NCI-H2171 (cell line): ENCODE measurements around the gene ZSCAN16.
A peak's percentile ranks its signal among the peaks of the same experiment; 100 is the strongest.

Source experiments
- DNase-seq: peaks from one replicate; lab custom pipeline; 2025; lab: John Stamatoyannopoulos, UW

ZSCAN16 gene

GRCh38 chr6:28134015-28134414, 9.6 kb downstream of the ZSCAN16 start:
- peak; percentile 3 for DNase-seq

GRCh38 chr6:28134716-28135115, 10.3 kb downstream of the ZSCAN16 start:
- no peak for DNase-seq

- DNase-seq: no peak
Observed at GRCh38 chr6:28135393-28135792, 11.0 kb downstream of the ZSCAN16 start.

DNA sequence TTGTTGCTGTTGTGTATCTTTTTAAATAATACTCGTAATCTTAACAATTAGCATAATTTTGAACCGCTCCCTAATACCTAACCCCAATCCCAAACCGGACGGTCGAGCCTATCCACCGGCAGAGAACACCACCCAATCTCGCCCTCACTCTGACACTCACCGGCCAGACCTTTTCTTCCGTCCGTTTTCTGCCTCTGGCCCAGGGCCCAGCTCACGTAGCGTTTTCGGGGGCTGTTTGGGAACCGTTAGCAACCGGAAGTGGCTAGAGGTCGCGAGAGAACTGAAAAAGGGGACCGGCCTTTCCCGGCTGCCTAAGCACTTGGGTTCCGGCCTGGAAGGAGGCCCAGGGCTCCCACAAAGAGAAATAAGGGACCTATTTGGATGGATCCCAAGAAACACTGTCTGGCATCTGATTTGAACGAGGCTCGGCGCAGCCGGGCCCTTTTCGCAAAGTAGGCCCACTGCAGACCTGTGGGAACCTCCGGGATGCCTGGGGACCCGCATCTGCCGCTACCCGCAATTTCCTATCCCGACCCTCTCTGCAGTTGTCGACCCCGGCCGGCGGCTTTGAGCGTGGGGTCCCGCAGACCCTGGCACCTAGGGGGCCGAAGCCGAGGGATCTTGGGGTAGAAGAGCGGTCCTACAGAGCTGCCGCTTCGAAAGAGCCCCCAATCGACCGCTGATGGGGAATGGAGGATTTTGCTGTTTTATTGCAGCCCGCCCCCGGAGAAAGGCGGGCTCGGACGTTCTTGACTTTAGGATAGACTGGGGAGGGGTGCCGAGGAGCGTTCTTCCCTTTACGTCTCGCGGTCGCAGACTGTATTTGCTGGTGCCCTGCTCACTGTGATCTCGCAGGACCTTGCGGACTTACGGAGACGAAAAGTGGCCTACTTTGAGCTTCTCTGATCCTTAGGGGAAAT, 12.4 kb downstream of the ZSCAN16 start:
- DNase-seq: peak; percentile 89

GRCh38 chr6:28137505-28137981, 13.1 kb downstream of the ZSCAN16 start:
- DNase-seq: peak; percentile 9

DNA sequence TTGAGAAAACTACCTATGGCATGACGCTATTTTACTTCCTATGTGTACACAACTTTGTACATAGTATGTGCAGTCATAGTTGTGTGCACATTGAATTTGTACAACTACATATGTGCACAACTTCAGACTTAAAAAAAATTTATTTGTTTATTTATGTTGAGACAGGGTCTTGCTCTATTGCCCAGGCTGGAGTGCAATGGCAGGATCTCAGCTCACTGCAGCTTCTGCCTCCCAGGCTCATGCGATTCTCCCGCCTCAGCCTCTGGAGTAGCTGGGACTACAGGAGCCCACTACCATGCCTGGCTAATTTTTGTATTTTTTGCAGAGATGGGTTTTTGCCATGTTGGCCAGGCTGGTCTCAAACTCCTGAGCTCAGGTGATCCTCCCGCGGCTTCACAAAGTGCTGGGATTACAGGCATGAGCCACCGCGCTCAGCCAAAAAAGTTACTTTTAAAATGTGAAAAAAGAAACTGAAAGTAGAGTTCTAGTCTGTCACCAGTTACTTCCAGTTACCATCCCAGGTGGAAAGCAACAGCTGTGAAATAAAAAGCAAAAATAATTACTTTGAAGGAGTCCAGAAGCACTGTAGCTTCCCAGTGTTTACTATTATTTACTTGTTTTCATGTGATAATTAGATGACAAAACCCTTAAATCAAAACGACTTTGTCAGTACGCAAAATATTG, 15.6 kb downstream of the ZSCAN16 start:
- no peak for DNase-seq

DNA sequence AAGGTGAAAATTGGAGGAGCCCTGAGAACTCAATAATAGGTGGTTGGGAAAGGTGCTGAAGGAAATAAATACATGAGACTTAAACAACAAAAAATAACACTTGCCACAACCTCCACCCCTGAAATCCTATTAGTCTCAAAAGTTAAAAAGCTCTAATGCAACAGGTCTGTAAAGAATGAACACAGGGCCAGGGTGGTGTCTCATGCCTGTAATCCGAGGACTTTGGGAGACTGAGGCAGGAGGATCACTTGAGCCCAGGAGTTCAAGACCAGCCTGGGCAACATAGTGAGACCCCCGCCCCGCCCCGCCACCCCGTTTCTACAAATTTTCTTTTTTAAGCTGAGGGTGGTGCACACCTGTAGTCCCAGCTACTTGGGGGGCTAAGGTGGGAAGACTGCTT, 16.2 kb downstream of the ZSCAN16 start:
- no peak for DNase-seq

DNA sequence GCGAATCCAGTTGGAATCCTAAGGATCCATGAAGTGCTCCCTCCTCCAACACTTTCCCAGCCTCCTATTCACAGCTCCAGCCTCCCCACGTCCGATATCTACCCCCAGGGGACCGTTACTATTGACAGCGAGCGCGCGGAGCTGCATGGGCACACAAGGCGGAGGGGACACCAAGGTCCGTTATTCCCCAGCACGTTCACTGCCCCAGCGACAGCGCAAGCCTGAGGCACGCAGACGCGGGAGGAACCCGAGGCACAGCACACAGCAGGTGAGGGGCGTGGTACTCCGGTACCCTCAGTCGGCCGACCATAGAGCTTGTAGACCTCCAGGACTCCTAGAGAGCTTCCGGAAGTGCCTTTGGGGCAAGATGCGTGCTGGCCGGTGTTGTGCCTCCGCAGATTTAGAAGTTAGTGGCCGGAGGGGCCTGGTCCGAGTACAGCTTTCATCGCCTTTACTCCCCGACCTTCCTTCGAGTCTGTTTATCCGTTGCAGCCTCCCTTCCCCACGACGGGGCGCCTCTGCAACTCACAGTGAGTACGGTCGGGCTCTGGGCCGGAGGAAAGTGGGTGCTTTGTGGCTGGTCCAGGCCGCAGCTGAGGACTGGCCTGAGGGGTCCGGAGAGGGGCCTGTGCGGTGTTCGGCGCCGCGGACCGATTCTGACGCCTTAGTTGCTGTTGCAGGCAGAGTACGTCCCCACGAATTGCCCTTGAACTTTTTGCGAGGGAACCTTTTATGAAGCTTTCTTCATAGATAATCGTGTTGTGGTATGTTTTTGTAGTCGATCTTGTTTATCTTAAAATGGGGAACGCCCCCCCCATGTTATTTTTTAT, 17.3 kb downstream of the ZSCAN16 start, which contains the start of gene ZKSCAN8:
Gene ZKSCAN8, plus strand, starts transcription at position 384 of the 830 bp plus-strand sequence. CDS start 6,525 bp downstream, outside the sequence.
- peak; percentile 92 for DNase-seq

DNA sequence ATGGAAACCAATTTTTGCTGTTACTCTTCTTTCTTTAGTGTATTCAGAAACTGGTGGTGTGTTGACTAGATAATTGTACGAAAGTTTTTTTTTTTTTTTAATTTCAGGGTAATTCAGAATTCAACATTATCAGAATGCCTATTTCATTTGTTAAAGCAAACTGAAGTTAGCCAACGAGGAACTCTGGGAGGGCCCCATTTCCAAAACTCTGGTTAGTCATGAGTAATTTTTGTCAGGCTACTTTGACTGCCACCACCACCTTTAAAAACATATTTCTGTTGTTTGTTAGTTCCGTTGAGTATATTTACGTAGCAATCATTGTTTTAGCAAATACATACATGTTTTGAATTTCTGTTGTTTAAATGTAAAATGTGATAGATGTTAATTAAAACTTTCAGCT, 18.0 kb downstream of the ZSCAN16 start:
- DNase-seq: no peak

DNA sequence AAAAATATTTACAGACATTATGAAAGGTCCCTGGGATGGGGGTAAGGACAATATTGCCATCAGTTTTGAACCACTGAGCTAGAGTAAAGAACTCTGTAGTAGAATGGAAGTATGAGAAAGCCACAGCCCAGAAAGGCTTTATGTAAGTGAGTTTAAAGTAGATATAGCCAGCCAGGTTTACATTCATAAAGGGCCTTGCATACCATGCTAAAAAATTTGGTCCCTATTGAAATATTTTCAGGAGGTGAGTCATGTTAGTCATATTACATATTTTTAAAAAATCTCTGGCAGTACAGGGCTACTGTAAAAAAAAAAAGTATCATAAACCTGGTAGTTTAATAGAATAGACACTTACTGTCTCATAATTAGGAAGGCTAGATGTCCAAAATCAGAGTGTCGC, 20.8 kb downstream of the ZSCAN16 start:
- DNase-seq: no peak

- DNase-seq: no peak
Observed at GRCh38 chr6:28152531-28152930, 28.1 kb downstream of the ZSCAN16 start.

- no peak for DNase-seq
Observed at GRCh38 chr6:28153546-28153945, 29.1 kb downstream of the ZSCAN16 start.

- no peak for DNase-seq
Observed at GRCh38 chr6:28154357-28154756, 29.9 kb downstream of the ZSCAN16 start.

DNA sequence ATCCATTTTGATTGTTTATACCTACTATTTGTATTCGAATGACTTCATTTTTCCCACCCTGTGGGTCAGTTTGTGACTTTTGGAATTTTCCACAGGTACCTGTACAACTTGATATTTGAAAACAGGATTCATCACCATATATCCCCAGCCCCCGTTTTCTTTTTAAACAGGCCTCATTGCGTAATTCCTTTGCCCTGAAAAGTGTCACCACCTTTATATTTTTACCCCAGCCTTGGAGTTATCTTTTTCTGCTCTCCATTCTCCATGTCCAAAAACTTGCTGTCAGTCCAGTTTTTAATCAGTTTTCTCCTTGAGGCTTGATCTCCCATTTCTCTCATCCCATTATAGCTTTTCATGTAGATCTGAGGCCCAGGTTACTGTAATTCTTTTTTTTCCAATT, 33.9 kb downstream of the ZSCAN16 start:
- no peak for DNase-seq

GRCh38 chr6:28159029-28159607, 34.7 kb downstream of the ZSCAN16 start:
- no peak for DNase-seq

GRCh38 chr6:28160233-28160632, 35.8 kb downstream of the ZSCAN16 start:
- DNase-seq: no peak

- peak; percentile 79 for DNase-seq
Observed at GRCh38 chr6:28161410-28162079, 37.1 kb downstream of the ZSCAN16 start.

- no peak for DNase-seq
Observed at GRCh38 chr6:28165563-28165962, 41.2 kb downstream of the ZSCAN16 start.

- no peak for DNase-seq
Observed at GRCh38 chr6:28167068-28167467, 42.7 kb downstream of the ZSCAN16 start.

DNA sequence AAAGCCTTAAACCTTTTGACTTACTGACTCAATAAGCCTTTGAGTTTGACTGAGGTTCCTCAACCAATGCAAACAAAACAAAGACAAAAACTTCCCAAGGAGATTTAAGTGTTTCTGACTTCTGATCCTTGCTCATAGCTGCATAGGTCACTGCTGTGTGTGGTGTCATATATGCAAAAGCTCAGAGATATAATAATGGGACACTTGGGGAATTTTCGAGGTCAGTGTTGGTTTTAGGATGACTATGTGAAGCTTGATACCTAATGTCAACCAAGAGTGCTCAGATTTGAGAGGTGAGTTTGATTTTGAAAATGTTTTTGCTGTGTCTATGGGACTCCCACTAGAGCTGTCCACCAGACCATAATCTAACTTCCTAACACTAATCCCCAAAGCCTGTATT, 43.5 kb downstream of the ZSCAN16 start:
- no peak for DNase-seq

DNA sequence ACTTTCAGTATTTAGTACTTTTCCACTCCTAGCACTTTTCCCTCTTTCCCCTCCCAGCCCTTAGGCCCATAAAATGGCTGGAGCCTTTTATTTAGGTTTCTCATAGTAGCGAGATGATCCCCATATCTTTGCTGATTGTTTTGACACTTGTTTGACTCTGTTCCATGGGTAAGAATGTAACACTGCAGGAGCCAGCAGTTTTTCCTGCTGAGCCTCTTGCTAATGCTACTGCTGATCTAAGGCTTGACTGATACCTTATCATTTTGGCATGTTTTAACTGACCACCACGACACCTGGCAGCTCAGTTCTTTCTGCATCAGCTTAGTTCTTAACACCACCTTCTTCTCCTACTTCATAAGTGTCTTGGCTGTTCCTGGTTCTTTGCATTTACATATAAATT, 46.9 kb downstream of the ZSCAN16 start:
- DNase-seq: no peak
